Progenitor cell of endocrine pancreas (in vitro differentiated cells): Measurements from ENCODE around the gene SPAG5. TPM values are rescaled to one million over a fixed set of nuclear protein-coding genes. Genes with fewer than 3 reads are reported as not detected.
"Not testable (repeated sequence)": the region's sequence is repeated elsewhere in the genome, so short reads cannot be mapped to it uniquely, and the experiment has no call there.

ENCODE experiments used
- DNase-seq: peaks from one replicate; pipeline ENCODE4 v3.0.0; 2021; ENCODE audit warnings: low spot score; ENCODE audit not compliant: unreplicated experiment
- H3K27ac Mint-ChIP-seq: 2 replicates; pipeline ENCODE4 v1.8.0; 2021; ENCODE audit warnings: mild to moderate bottlenecking, moderate library complexity, mixed read lengths
- H3K27me3 Mint-ChIP-seq: 2 replicates; pipeline ENCODE4 v1.8.0; 2021; ENCODE audit warnings: mixed read lengths
- H3K36me3 Mint-ChIP-seq: 2 replicates; pipeline ENCODE4 v1.8.0; 2022; ENCODE audit warnings: mixed read lengths; ENCODE audit not compliant: insufficient read depth
- H3K4me1 Mint-ChIP-seq: 2 replicates; pipeline ENCODE4 v1.8.0; 2021; ENCODE audit warnings: low read depth, mixed read lengths
- H3K4me3 Mint-ChIP-seq: 2 replicates; pipeline ENCODE4 v1.8.0; 2021; ENCODE audit warnings: low read depth, mild to moderate bottlenecking, moderate library complexity, mixed read lengths
- H3K9me3 Mint-ChIP-seq: 2 replicates; pipeline ENCODE4 v1.8.0; 2021; ENCODE audit warnings: low read depth, mixed read lengths
- CTCF ChIP-seq: fragments of 200-600 bp; sonication (generic); IDR thresholded peaks from one replicate; pipeline ENCODE4 v1.5.0; 2021; ENCODE audit warnings: antibody characterized with exemption, mild to moderate bottlenecking; ENCODE audit not compliant: unreplicated experiment
- total RNA-seq: library from RNA; stranded (reverse); gene quantifications from 2 replicates; pipeline ENCODE4 v1.2.1, GENCODE V29; 2021

The SPAG5 gene
- total RNA-seq, 1 donor from 2014 or later: 69.4 TPM

- Mint-ChIP-seq H3K27ac (no peak overlapping the region), H3K27me3 (no peaks in the 10 kb centered on the region), H3K36me3 (peaks cover 18% of the 10 kb centered on the region), H3K9me3 (no peaks in the 10 kb centered on the region), H3K4me3 (no peak overlapping the region), H3K4me1 (no peaks in the 10 kb centered on the region)
- no peak for DNase-seq
- no peak for TF ChIP-seq CTCF
Observed at GRCh38 chr17:28610376-28610775, 11.6 kb upstream of the SPAG5 start.

GRCh38 chr17:28604031-28604430, 5.2 kb upstream of the SPAG5 start:
- not testable (repeated sequence) for H3K27me3 Mint-ChIP-seq, H3K27ac Mint-ChIP-seq, H3K4me3 Mint-ChIP-seq, DNase-seq, H3K4me1 Mint-ChIP-seq, H3K9me3 Mint-ChIP-seq
- peaks cover 12% of the 10 kb centered on the region for H3K36me3 Mint-ChIP-seq

- Mint-ChIP-seq H3K27me3 (no peaks in the 10 kb centered on the region), H3K9me3 (no peaks in the 10 kb centered on the region), H3K36me3 (peaks cover 4% of the 10 kb centered on the region), H3K4me1 (peaks cover 18% of the 10 kb centered on the region), H3K27ac (peak overlapping the region; percentile 79), H3K4me3 (peak overlapping the region; percentile 81)
- DNase-seq: no peak
- no peak for TF ChIP-seq CTCF
Observed at GRCh38 chr17:28599311-28600184, 723 bp upstream of the SPAG5 start.

GRCh38 chr17:28598389-28598788, 436 bp downstream of the SPAG5 start:
- H3K27me3 Mint-ChIP-seq: no peaks in the 10 kb centered on the region
- peak overlapping the region; percentile 81 for H3K4me3 Mint-ChIP-seq
- TF ChIP-seq CTCF: no peak
- H3K36me3 Mint-ChIP-seq: no peaks in the 10 kb centered on the region
- DNase-seq: no peak
- no peaks in the 10 kb centered on the region for H3K9me3 Mint-ChIP-seq
- H3K27ac Mint-ChIP-seq: peak overlapping the region; percentile 91
- H3K4me1 Mint-ChIP-seq: peaks cover 14% of the 10 kb centered on the region

GRCh38 chr17:28597606-28598383, 1.0 kb downstream of the SPAG5 start:
- Mint-ChIP-seq H3K27ac (peak overlapping the region; percentile 91), H3K9me3 (no peaks in the 10 kb centered on the region), H3K4me1 (peaks cover 13% of the 10 kb centered on the region), H3K4me3 (peak overlapping the region; percentile 81), H3K36me3 (peaks cover 1% of the 10 kb centered on the region), H3K27me3 (no peaks in the 10 kb centered on the region)
- DNase-seq: no peak
- no peak for TF ChIP-seq CTCF
